ENCODE results near the gene AGAP1. TPM values are rescaled to one million over a fixed set of nuclear protein-coding genes. Genes with fewer than 3 reads are reported as not detected.
A peak's percentile ranks its signal among the peaks of the same experiment; 100 is the strongest.

Gene AGAP1
- total RNA-seq, 1 experiment from 2014 or later: 56.4 TPM

GRCh38 chr2:235765181-235765820, 271.5 kb downstream of the AGAP1 start:
- H3K9me3 Mint-ChIP-seq (ENCODE audit: low read depth, unreplicated experiment): no peaks in the 10 kb centered on the region
- intact Hi-C loops (cut with micrococcal nuclease; ENCODE audit: unreplicated experiment): loop anchor here (5.0 kb wide), 1 partner anchor 412 kb away; no protein-coding TSS in a partner anchor
- peaks cover 8% of the 10 kb centered on the region for H3K4me1 Mint-ChIP-seq (ENCODE audit: low read depth, unreplicated experiment)
- H3K27ac Mint-ChIP-seq (ENCODE audit: unreplicated experiment): no peak overlapping the region
- no peak overlapping the region for H3K4me3 Mint-ChIP-seq (ENCODE audit: low read depth, unreplicated experiment)
- BruUV-seq (replicated peaks): no TSS peak
- no peak for TF ChIP-seq CTCF (IDR thresholded peaks at IDR 0.05; ENCODE audit: unreplicated experiment)
- CTCF ChIA-PET: interaction anchor here (0.9 to 1.2 kb wide), 4 partner anchors 14 to 415 kb away, joined by 4 to 10 read pairs (median 4); no protein-coding TSS in a partner anchor
- DNase-seq: no peak
- H3K36me3 Mint-ChIP-seq (ENCODE audit: insufficient read depth, unreplicated experiment): peaks cover 41% of the 10 kb centered on the region
- H3K27me3 Mint-ChIP-seq (ENCODE audit: unreplicated experiment): no peaks in the 10 kb centered on the region

GRCh38 chr2:235766278-235766677, 272.4 kb downstream of the AGAP1 start:
- BruUV-seq (replicated peaks): no TSS peak
- intact Hi-C loops (cut with micrococcal nuclease; ENCODE audit: unreplicated experiment): loop anchor here (5.0 kb wide), 1 partner anchor 411 kb away; no protein-coding TSS in a partner anchor
- peaks cover 8% of the 10 kb centered on the region for H3K4me1 Mint-ChIP-seq (ENCODE audit: low read depth, unreplicated experiment)
- H3K27me3 Mint-ChIP-seq (ENCODE audit: unreplicated experiment): no peaks in the 10 kb centered on the region
- no peaks in the 10 kb centered on the region for H3K9me3 Mint-ChIP-seq (ENCODE audit: low read depth, unreplicated experiment)
- H3K4me3 Mint-ChIP-seq (ENCODE audit: low read depth, unreplicated experiment): no peak overlapping the region
- peak; percentile 90 for TF ChIP-seq CTCF (IDR thresholded peaks at IDR 0.05; ENCODE audit: unreplicated experiment)
- CTCF ChIA-PET: interaction anchor here (0.9 to 1.2 kb wide), 4 partner anchors 13 to 414 kb away, joined by 4 to 10 read pairs (median 4); no protein-coding TSS in a partner anchor
- peaks cover 43% of the 10 kb centered on the region for H3K36me3 Mint-ChIP-seq (ENCODE audit: insufficient read depth, unreplicated experiment)
- H3K27ac Mint-ChIP-seq (ENCODE audit: unreplicated experiment): peak overlapping the region; percentile 19
- DNase-seq: peak; percentile 58

GRCh38 chr2:235768606-235769005, 274.8 kb downstream of the AGAP1 start:
- Mint-ChIP-seq H3K4me3 (ENCODE audit: low read depth, unreplicated experiment) (no peak overlapping the region), H3K36me3 (ENCODE audit: insufficient read depth, unreplicated experiment) (peaks cover 43% of the 10 kb centered on the region), H3K9me3 (ENCODE audit: low read depth, unreplicated experiment) (no peaks in the 10 kb centered on the region), H3K27me3 (ENCODE audit: unreplicated experiment) (no peaks in the 10 kb centered on the region), H3K27ac (ENCODE audit: unreplicated experiment) (no peak overlapping the region), H3K4me1 (ENCODE audit: low read depth, unreplicated experiment) (peaks cover 1% of the 10 kb centered on the region)
- no TSS peak for BruUV-seq (replicated peaks)
- no peak for DNase-seq
- TF ChIP-seq CTCF (IDR thresholded peaks at IDR 0.05; ENCODE audit: unreplicated experiment): no peak
- intact Hi-C loops (cut with micrococcal nuclease; ENCODE audit: unreplicated experiment): loop anchor here (5.0 kb wide), 1 partner anchor 409 kb away; no protein-coding TSS in a partner anchor
- CTCF ChIA-PET: no interaction called here

- Mint-ChIP-seq H3K27ac (ENCODE audit: unreplicated experiment) (peak overlapping the region; percentile 27), H3K9me3 (ENCODE audit: low read depth, unreplicated experiment) (no peaks in the 10 kb centered on the region), H3K4me1 (ENCODE audit: low read depth, unreplicated experiment) (no peaks in the 10 kb centered on the region), H3K36me3 (ENCODE audit: insufficient read depth, unreplicated experiment) (peaks cover 41% of the 10 kb centered on the region), H3K27me3 (ENCODE audit: unreplicated experiment) (no peaks in the 10 kb centered on the region), H3K4me3 (ENCODE audit: low read depth, unreplicated experiment) (no peak overlapping the region)
- CTCF ChIA-PET: no interaction called here
- no peak for DNase-seq
- no TSS peak for BruUV-seq (replicated peaks)
- TF ChIP-seq CTCF (IDR thresholded peaks at IDR 0.05; ENCODE audit: unreplicated experiment): no peak
- intact Hi-C loops (cut with micrococcal nuclease; ENCODE audit: unreplicated experiment): loop anchor here (5.0 kb wide), 1 partner anchor 408 kb away; no protein-coding TSS in a partner anchor
Observed at GRCh38 chr2:235769046-235769445, 275.2 kb downstream of the AGAP1 start.

Measured in Calu3 (cell line).